Mucosa of rectum (tissue), 2 donors: ENCODE results near the gene WDFY2.
"Not testable (repeated sequence)": the region's sequence is repeated elsewhere in the genome, so short reads cannot be mapped to it uniquely, and the experiment has no call there.

Experiments used
- H3K27ac ChIP-seq, 2 donors: one replicate each; pipeline ENCODE4 v1.7.0; 2013; ENCODE audit warnings: inconsistent platforms in 2 of 2, low read depth in 2 of 2, low read length in 2 of 2
- H3K27me3 ChIP-seq, 2 donors: one replicate each; pipeline ENCODE4 v1.7.0; 2013; ENCODE audit warnings: low read length in 2 of 2; ENCODE audit not compliant: control insufficient read depth in 2 of 2, insufficient read depth in 2 of 2
- H3K36me3 ChIP-seq, 2 donors: one replicate each; pipeline ENCODE4 v1.7.0; 2013; ENCODE audit warnings: low read length in 2 of 2; ENCODE audit not compliant: control insufficient read depth in 2 of 2, insufficient read depth in 2 of 2
- H3K4me1 ChIP-seq, 2 donors: one replicate each; pipeline ENCODE4 v1.7.0; 2013; ENCODE audit warnings: low read length in 2 of 2, mild to moderate bottlenecking in 1 of 2; ENCODE audit not compliant: control insufficient read depth in 2 of 2, insufficient read depth in 2 of 2
- H3K4me3 ChIP-seq, 2 donors: one replicate each; pipeline ENCODE4 v1.7.0; 2013; ENCODE audit warnings: low read length in 2 of 2
- H3K9ac ChIP-seq, 2 donors: one replicate each; pipeline ENCODE4 v1.7.0; 2013; ENCODE audit warnings: low read length in 2 of 2, low read depth in 1 of 2, mild to moderate bottlenecking in 1 of 2
- H3K9me3 ChIP-seq, 2 donors: one replicate each; pipeline ENCODE4 v1.7.0; 2013; ENCODE audit warnings: low read length in 2 of 2; ENCODE audit not compliant: control insufficient read depth in 2 of 2
- donor health status: healthy.
- donor health status: Normal muscosa, but diverticular disease.

Gene WDFY2

DNA sequence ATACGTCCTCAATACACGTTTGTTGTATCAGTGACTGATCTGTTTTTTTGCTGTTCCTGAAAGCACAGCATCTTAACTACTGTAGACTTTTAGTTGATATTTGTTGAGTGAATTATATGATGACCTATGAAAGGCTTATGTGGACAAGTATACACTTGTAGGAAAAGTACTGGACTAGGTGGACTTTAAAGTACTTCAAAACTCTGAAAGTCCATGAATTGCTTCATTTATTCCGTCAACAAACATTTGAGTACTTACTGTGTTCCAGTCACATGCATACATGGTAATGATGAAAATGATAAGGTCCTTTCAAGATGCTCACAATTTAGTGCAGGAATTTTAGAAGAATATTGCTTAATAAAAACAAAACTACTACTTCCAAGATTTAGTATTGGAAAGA is 3.1 kb downstream of the WDFY2 start:
- Histone ChIP-seq H3K27me3 (no peaks in the 10 kb centered on the region), H3K36me3 (no peaks in the 10 kb centered on the region), H3K27ac (no peak overlapping the region), H3K9me3 (no peaks in the 10 kb centered on the region), H3K4me1 (peaks cover 14 to 16% of the 10 kb centered on the region in 2 donors), H3K9ac (no peak overlapping the region), H3K4me3 (no peak overlapping the region)

DNA sequence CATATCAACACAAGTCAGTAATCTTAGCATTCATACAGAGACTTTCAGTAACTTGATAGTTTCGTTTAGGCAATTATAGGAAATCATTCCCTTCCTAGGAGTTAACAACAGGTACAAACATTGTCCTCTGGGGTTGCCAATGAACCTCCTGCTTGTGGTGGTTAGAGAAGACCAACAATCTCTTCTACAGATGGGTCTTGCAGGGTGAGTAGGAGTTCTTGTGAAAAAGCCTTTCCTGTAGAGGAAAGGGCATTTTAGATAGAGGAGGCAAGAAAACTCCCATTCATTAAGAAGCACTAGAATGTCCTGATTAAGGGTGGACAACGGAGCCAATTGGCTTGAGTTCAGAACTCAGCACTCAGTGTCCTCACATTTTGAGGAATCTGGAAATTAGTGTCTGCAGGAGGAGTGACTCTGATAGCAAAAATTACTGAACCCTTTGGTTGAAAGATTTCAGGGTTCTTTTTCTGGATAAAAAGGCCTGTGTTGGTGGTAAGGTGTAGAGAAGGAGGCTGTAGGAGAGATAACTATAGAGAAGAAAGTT is 4.2 kb downstream of the WDFY2 start:
- H3K4me1 ChIP-seq: peaks cover 12 to 13% of the 10 kb centered on the region in 2 donors

DNA sequence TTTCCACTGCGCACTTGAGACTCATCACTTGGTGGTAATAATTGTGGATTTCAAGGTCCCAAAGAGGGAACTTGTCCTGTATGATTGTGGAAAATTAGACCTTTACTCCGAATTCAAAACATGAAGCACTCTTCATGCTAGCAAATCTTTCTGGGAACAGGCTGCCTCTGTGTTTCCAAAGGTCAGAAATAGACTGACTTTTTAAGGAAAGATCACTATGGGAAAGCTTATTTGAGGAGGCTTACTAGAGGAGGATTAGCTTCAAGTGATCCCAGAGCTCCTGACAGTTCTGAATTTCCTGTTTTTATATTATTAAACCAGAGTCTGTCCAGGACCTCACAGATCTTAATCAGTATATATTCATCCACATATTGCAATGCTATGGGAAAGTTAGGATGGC is 5.5 kb downstream of the WDFY2 start:
- Histone ChIP-seq H3K4me3 (no peak overlapping the region), H3K4me1 (peaks cover 9 to 10% of the 10 kb centered on the region in 2 donors), H3K36me3 (no peaks in the 10 kb centered on the region), H3K27ac (no peak overlapping the region), H3K9me3 (no peaks in the 10 kb centered on the region), H3K27me3 (no peaks in the 10 kb centered on the region), H3K9ac (peak overlapping the region in 1 of 2 donors; percentile 11)

More for the DNA sequence above, 4.2 kb downstream of the WDFY2 start:
- no peak overlapping the region for H3K9ac ChIP-seq
- no peaks in the 10 kb centered on the region for H3K27me3 ChIP-seq
- no peaks in the 10 kb centered on the region for H3K9me3 ChIP-seq
- H3K36me3 ChIP-seq: no peaks in the 10 kb centered on the region
- no peak overlapping the region for H3K4me3 ChIP-seq
- H3K27ac ChIP-seq: no peak overlapping the region

DNA sequence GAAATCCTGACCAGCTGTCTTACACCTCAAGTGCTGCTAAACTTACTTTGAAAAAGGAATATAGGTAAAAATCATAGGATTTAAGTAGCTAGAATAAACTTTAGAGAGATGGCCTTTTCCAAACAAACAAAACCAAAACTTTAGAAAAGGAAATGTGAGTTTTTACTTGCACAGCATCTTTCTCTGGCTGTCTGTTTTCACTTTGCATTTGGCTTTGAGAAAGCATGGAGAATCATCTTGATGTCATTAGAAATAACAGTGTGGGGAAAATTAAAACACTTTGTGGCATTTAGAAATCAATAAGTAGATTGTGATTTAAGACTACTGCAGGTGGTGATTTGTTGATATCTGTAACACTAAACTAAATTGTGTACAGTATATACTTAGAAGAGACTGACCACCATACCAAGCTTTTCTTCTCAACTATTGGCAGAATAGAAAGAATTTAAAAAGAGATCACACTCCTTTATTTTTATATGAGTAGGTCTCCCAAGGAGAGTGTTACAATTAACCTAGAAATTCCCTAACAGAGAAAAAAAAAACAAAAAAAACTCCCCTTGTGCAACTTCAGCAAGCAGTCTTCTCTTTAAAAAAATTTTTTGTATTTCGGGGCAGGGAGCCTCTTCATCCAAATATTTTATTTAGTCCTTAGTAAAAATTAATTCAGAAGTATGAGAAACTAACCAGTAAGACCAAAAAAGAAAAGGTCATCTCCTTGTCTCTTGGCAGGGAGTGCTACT is 6.1 kb downstream of the WDFY2 start:
- Histone ChIP-seq H3K27me3 (no peaks in the 10 kb centered on the region), H3K9ac (no peak overlapping the region), H3K4me3 (no peak overlapping the region), H3K36me3 (no peaks in the 10 kb centered on the region), H3K9me3 (no peaks in the 10 kb centered on the region), H3K27ac (no peak overlapping the region), H3K4me1 (peaks cover 4 to 5% of the 10 kb centered on the region in 2 donors)

DNA sequence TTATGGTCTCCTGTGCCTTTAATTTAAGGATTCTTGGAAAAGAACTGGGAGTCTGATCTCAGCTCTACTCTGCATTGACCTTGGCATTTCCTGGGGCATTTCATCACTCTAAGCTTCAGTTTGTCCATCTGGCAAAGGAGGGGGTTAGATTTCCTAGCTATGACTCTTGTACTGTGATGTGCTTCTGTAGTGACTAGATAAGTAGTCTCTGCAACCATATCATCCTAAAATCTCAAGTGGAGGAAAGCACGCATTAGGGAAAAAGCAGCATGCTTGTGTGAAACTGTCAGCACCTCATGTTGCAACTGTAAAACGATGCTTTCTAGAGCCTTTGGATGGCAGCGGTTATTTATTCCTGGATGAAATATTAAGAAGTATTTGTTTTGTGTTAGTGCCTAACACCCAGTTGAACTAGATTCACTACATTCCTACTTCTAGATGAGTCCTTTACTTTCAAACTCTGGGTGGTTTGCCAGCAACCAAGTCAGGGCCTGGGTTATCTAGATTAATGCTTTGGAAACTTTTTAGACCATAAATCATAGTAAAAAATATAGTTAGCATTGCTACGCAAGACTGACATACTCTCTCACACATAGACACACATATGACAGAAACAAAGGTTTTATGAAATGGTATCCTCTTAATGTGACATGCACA is 6.8 kb downstream of the WDFY2 start:
- Histone ChIP-seq H3K4me3 (no peak overlapping the region), H3K27ac (no peak overlapping the region), H3K9me3 (no peaks in the 10 kb centered on the region), H3K4me1 (no peaks in the 10 kb centered on the region), H3K27me3 (no peaks in the 10 kb centered on the region), H3K9ac (no peak overlapping the region), H3K36me3 (no peaks in the 10 kb centered on the region)

DNA sequence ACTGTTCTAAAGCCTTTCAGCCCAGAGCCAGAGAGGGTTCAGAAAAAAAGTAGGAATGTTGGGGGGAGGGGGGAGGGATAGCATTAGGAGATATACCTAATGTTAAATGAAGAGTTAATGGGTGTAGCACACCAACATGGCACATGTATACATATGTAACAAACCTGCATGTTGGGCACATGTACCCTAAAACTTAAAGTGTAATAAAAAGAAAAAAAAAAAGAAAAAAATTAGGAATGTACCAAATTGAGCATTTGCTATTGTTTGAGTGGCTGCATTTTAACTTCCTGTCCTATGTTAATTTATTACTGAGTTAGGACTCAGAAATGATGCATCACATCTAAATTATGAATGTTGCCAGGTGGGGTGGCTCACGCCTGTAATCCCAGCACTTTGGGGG is 7.7 kb downstream of the WDFY2 start:
- not testable (repeated sequence) for H3K36me3 ChIP-seq, H3K9me3 ChIP-seq, H3K27me3 ChIP-seq, H3K27ac ChIP-seq, H3K4me3 ChIP-seq, H3K4me1 ChIP-seq, H3K9ac ChIP-seq

DNA sequence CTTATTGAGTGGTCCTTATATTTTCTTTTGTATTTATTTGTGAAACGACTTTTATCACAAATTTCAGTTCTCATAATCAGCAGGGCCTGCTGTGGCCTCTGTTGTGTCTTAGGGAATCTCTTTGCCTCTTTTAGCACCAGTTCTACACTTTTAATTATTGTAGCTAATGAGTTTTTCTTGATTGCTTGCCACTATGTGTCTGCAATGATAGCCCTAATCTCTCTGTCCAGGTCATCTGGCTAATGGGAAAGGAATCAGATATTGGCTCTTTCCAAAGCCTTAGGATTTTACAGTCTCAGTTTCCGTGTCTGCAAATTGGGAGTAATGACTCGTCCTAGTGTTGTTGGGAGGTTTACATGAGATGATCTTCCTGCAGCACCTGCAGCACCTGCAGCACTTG is 10.2 kb downstream of the WDFY2 start:
- no peaks in the 10 kb centered on the region for H3K27me3 ChIP-seq
- H3K9ac ChIP-seq: no peak overlapping the region
- no peaks in the 10 kb centered on the region for H3K4me1 ChIP-seq
- H3K4me3 ChIP-seq: no peak overlapping the region
- H3K27ac ChIP-seq: no peak overlapping the region
- H3K9me3 ChIP-seq: no peaks in the 10 kb centered on the region
- no peaks in the 10 kb centered on the region for H3K36me3 ChIP-seq

DNA sequence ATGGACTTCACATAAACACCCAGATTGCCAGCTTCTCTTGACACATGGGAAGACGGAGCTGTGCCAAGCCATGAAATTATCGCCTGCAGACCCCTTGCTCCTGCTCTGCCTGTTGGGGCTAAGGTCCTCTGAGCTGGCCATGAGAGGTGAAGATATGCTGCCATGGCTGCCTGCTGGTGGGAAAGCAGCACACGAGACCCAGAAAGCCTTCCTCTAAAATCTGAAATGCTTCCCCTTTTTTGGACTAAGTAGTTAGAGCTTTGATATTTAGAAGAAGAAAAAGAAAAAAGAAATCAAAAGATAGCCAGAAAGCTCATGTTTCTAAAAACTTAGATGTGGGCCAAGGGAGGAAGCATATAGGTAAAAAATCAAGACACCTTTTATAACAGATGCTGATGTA is 11.2 kb downstream of the WDFY2 start:
- no peaks in the 10 kb centered on the region for H3K9me3 ChIP-seq
- H3K4me3 ChIP-seq: no peak overlapping the region
- H3K27me3 ChIP-seq: no peaks in the 10 kb centered on the region
- no peak overlapping the region for H3K9ac ChIP-seq
- H3K4me1 ChIP-seq: no peaks in the 10 kb centered on the region
- no peaks in the 10 kb centered on the region for H3K36me3 ChIP-seq
- H3K27ac ChIP-seq: no peak overlapping the region

DNA sequence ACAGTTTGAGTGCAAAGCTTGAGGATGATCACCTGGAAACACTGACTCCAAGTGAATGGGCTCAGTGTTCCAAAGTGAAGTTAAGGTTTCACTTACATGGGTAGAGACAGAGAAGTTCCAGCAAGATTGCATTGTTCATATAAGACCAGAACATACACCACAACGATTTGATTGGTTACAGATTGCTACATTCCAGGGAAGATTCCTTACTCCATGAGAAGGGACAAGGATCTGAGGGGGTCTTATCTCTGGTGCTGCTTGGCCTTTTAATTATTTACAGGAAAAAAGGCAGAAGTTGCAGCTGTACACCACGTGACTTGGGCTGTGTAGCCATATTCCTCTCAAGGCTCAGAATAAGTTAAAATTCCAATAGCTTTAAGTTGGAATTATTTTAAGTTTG is 12.3 kb downstream of the WDFY2 start:
- Histone ChIP-seq H3K4me3 (no peak overlapping the region), H3K4me1 (no peaks in the 10 kb centered on the region), H3K9me3 (no peaks in the 10 kb centered on the region), H3K36me3 (no peaks in the 10 kb centered on the region), H3K27me3 (no peaks in the 10 kb centered on the region), H3K27ac (no peak overlapping the region), H3K9ac (no peak overlapping the region)

DNA sequence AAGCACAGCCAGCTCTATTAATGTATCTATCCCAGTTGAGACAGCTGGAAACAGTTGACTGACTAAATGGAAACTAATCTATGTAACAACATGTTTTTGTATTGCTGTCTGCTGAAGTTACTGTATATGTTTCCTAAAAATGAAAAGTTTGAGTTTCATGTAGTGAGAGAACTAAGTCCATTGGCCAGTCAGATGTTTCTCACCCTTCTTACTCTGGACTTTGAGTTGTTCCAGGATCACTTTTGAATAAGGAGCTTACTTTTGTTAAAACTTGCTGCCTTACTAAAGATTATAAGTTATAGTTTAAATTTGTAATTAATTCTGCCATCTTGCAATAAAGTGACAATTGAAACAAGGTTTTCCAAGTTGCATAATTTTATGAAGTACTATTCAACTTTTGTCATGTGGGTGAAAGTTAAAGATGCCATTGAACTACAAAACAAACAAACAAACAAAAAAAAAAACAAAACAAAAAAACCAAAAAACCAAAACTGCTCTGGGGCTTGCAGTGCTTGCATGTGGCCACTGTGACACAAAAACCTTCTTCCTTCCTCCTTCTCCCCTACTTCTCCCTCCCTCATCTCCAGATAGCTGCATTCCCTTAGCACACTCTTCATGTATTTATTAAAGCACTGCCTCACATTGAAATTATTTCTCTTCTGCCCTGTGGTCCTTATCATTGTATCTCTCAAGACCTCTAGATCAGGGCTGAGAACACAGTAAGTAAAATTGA is 15.3 kb downstream of the WDFY2 start:
- Histone ChIP-seq H3K9ac (no peak overlapping the region), H3K4me3 (no peak overlapping the region), H3K4me1 (no peaks in the 10 kb centered on the region), H3K27ac (no peak overlapping the region), H3K27me3 (no peaks in the 10 kb centered on the region), H3K9me3 (no peaks in the 10 kb centered on the region), H3K36me3 (no peaks in the 10 kb centered on the region)
